ENCODE measurements around the gene SMIM5. TPM values are rescaled to one million over a fixed set of nuclear protein-coding genes. Genes with fewer than 3 reads are reported as not detected.

The SMIM5 gene
- total RNA-seq, 1 donor from 2014 or later = not detected

DNA sequence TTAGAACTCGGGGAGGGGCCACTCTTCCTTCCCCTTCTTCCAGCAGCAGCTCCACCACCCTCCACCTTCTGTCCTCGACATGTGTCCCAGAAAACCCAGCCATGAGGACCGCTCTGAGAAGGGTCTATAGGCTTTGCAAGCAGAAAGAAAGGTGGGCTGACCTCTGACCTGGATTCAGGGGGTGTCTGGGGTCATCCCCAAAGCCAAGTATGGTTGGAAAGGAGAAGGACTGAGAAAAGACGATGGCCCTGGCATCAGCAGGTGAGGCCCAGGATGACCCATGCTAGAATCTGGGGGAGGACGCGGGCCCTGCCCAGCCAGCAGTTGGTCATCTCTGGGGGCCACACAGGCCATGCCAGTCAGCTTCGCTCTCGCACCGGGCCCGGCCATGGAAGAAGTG lies 6.1 kb upstream of the SMIM5 start:
- Histone ChIP-seq H3K36me3 (no peaks in the 10 kb centered on the region), H3K79me2 (ENCODE audit: low read depth) (no peaks in the 10 kb centered on the region), H3K9me3 (ENCODE audit: low read depth) (no peaks in the 10 kb centered on the region), H3F3A (ENCODE audit: low read depth) (no peaks in the 10 kb centered on the region), H4K20me1 (ENCODE audit: low read depth) (no peaks in the 10 kb centered on the region), H2AFZ (replicated peaks) (no peak overlapping the region), H3K27ac (no peak overlapping the region), H3K9ac (no peak overlapping the region), H3K27me3 (no peaks in the 10 kb centered on the region), H3K4me3 (no peak overlapping the region), H3K4me1 (no peaks in the 10 kb centered on the region), H3K4me2 (no peak overlapping the region)
- DNase-seq (ENCODE audit: low spot score) = no peak
- no peak overlapping the region for H3K27ac Mint-ChIP-seq
- H3K36me3 Mint-ChIP-seq = no peaks in the 10 kb centered on the region
- peaks cover 9% of the 10 kb centered on the region for H3K4me1 Mint-ChIP-seq
- H3K9me3 Mint-ChIP-seq = no peaks in the 10 kb centered on the region
- peaks cover 7% of the 10 kb centered on the region for H3K27me3 Mint-ChIP-seq (ENCODE audit: insufficient read depth, low read depth)
- no peak for TF ChIP-seq EZH2 (IDR thresholded peaks at IDR 0.05)
- TF ChIP-seq, protein P1, sequence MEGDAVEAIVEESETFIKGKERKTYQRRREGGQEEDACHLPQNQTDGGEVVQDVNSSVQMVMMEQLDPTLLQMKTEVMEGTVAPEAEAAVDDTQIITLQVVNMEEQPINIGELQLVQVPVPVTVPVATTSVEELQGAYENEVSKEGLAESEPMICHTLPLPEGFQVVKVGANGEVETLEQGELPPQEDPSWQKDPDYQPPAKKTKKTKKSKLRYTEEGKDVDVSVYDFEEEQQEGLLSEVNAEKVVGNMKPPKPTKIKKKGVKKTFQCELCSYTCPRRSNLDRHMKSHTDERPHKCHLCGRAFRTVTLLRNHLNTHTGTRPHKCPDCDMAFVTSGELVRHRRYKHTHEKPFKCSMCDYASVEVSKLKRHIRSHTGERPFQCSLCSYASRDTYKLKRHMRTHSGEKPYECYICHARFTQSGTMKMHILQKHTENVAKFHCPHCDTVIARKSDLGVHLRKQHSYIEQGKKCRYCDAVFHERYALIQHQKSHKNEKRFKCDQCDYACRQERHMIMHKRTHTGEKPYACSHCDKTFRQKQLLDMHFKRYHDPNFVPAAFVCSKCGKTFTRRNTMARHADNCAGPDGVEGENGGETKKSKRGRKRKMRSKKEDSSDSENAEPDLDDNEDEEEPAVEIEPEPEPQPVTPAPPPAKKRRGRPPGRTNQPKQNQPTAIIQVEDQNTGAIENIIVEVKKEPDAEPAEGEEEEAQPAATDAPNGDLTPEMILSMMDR (IDR thresholded peaks at IDR 0.05) = no peak
- no peak for TF ChIP-seq EZH2phosphoT487 (IDR thresholded peaks at IDR 0.05)
- H3K4me3 Mint-ChIP-seq = no peak overlapping the region

DNA sequence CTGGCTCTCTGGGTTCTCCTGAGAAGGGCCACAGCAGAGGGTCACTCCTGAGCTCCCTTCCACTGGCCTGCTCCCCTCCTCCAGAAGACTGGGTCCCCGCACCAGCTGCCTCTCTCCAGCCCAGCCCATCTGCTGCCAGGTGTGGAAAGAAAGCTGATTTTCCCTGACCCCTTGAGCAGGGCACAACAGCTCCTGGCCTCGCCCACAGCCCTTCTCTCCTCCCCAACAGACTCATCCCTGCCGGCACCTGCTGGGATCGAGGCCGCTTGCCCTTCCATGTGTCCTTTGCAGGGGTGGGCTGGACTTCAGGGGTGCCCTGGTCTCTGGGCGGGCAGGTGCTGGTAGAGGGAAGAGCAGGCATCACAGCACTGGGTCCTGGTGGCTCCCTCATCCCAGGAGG lies 4.8 kb upstream of the SMIM5 start:
- H3K4me1 ChIP-seq = peaks cover 5% of the 10 kb centered on the region
- H3K4me2 ChIP-seq = no peak overlapping the region
- Mint-ChIP-seq H3K36me3 (no peaks in the 10 kb centered on the region), H3K27ac (no peak overlapping the region), H3K4me3 (no peak overlapping the region), H3K27me3 (ENCODE audit: insufficient read depth, low read depth) (peaks cover 5% of the 10 kb centered on the region), H3K4me1 (peaks cover 15% of the 10 kb centered on the region), H3K9me3 (no peaks in the 10 kb centered on the region)
- peaks cover 12% of the 10 kb centered on the region for H4K20me1 ChIP-seq (ENCODE audit: low read depth)
- no peak overlapping the region for H3K27ac ChIP-seq
- H3F3A ChIP-seq (ENCODE audit: low read depth) = peaks cover 5% of the 10 kb centered on the region
- H3K27me3 ChIP-seq = no peaks in the 10 kb centered on the region
- DNase-seq (ENCODE audit: low spot score) = no peak
- H3K79me2 ChIP-seq (ENCODE audit: low read depth) = no peaks in the 10 kb centered on the region
- no peak overlapping the region for H3K4me3 ChIP-seq
- H3K9me3 ChIP-seq (ENCODE audit: low read depth) = no peaks in the 10 kb centered on the region
- H3K9ac ChIP-seq = no peak overlapping the region
- TF ChIP-seq, protein P1 (IDR thresholded peaks at IDR 0.05) = no peak
- no peak for TF ChIP-seq EZH2phosphoT487 (IDR thresholded peaks at IDR 0.05)
- TF ChIP-seq EZH2 (IDR thresholded peaks at IDR 0.05) = no peak
- no peaks in the 10 kb centered on the region for H3K36me3 ChIP-seq
- H2AFZ ChIP-seq (replicated peaks) = no peak overlapping the region

DNA sequence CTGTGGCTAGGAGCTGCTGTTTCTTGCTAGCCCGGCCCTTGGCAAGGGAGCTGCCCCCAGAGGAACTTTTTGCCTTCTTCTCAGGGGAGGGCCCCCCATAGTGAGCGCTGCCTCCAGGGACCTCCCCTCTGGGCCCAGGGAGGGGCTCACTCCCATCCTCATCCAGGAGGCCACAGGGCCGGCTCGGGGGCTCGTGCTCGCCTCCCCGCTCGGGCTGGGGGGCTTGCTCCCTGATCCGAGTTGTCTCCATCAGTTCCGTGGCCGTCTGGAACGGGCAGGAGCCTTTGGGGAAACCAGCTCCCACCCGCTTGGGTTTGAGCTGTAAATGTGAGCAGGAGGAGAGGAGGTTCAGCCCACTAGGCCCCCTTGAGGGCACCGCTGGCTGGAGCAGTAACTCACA lies 4.1 kb upstream of the SMIM5 start:
- Histone ChIP-seq H3K4me1 (peaks cover 10% of the 10 kb centered on the region), H3K9ac (no peak overlapping the region), H3K27ac (no peak overlapping the region), H3K4me2 (no peak overlapping the region), H3K9me3 (ENCODE audit: low read depth) (no peaks in the 10 kb centered on the region), H3K36me3 (no peaks in the 10 kb centered on the region), H3K79me2 (ENCODE audit: low read depth) (no peaks in the 10 kb centered on the region), H4K20me1 (ENCODE audit: low read depth) (peaks cover 18% of the 10 kb centered on the region), H3F3A (ENCODE audit: low read depth) (peaks cover 11% of the 10 kb centered on the region), H3K27me3 (no peaks in the 10 kb centered on the region), H3K4me3 (no peak overlapping the region), H2AFZ (replicated peaks) (no peak overlapping the region)
- Mint-ChIP-seq H3K4me3 (no peak overlapping the region), H3K27me3 (ENCODE audit: insufficient read depth, low read depth) (peaks cover 8% of the 10 kb centered on the region), H3K9me3 (no peaks in the 10 kb centered on the region), H3K27ac (no peak overlapping the region), H3K36me3 (no peaks in the 10 kb centered on the region), H3K4me1 (peaks cover 22% of the 10 kb centered on the region)
- TF ChIP-seq EZH2phosphoT487 (IDR thresholded peaks at IDR 0.05) (no peak), EZH2 (IDR thresholded peaks at IDR 0.05) (no peak)
- TF ChIP-seq, protein P1 (IDR thresholded peaks at IDR 0.05) = no peak
- no peak for DNase-seq (ENCODE audit: low spot score)

All from neural progenitor cell (in vitro differentiated cells).